ENCODE data around the gene GMPR.

GRCh38 chr6:16294371-16294770 is 56.0 kb downstream of the GMPR start:
- TF ChIP-seq CTCF (IDR thresholded peaks at IDR 0.05), result no peak
- TF ChIP-seq POLR2A (IDR thresholded peaks at IDR 0.05), result no peak
